ENCODE data around the gene EPHA4.

- TF ChIP-seq CTCF (IDR thresholded peaks at IDR 0.05) (no peak), POLR2A (IDR thresholded peaks at IDR 0.05) (no peak), POLR2AphosphoS5 (IDR thresholded peaks at IDR 0.05) (no peak)
Observed at GRCh38 chr2:221555494-221555846, 16.6 kb downstream of the EPHA4 start.

All from prostate gland (tissue), 2 donors.